Mesenchymal stem cell (in vitro differentiated cells and primary cell): ENCODE results near the gene PSMB2.

Source experiments
- DNase-seq: peaks from one replicate; pipeline ENCODE4 v3.0.0-alpha.2; 2013
- H2AFZ ChIP-seq: one replicate; pipeline ENCODE4 v1.6.1; 2013; ENCODE audit warnings: low read depth, mild to moderate bottlenecking, control low read depth, inconsistent platforms, low read length, moderate library complexity
- H2AK5ac ChIP-seq: 2 replicates; pipeline ENCODE4 v1.6.1; 2013; ENCODE audit warnings: low read length, moderate library complexity, mild to moderate bottlenecking, inconsistent platforms; ENCODE audit not compliant: severe bottlenecking
- H2BK120ac ChIP-seq: one replicate; pipeline ENCODE4 v1.6.1; 2013; ENCODE audit warnings: low read depth, mild to moderate bottlenecking, inconsistent platforms, low read length, moderate library complexity
- H2BK12ac ChIP-seq, 2 experiments: one replicate each; pipeline ENCODE4 v1.6.1; 2013; ENCODE audit warnings: inconsistent platforms in 2 of 2, low read length in 2 of 2, mild to moderate bottlenecking in 2 of 2, moderate library complexity in 2 of 2, control low read depth in 1 of 2
- H2BK15ac ChIP-seq: one replicate; pipeline ENCODE4 v1.6.1; 2013; ENCODE audit warnings: mild to moderate bottlenecking, low read depth, inconsistent platforms; ENCODE audit not compliant: poor library complexity, severe bottlenecking
- H2BK5ac ChIP-seq: 2 replicates; pipeline ENCODE4 v1.6.1; 2013; ENCODE audit warnings: low read depth, mild to moderate bottlenecking, low read length, control low read depth, inconsistent platforms; ENCODE audit not compliant: poor library complexity, severe bottlenecking
- H3K14ac ChIP-seq, 2 experiments: one replicate each; pipeline ENCODE4 v1.6.1; 2013; ENCODE audit warnings: inconsistent platforms in 2 of 2, low read length in 2 of 2, control low read depth in 1 of 2, mild to moderate bottlenecking in 1 of 2, moderate library complexity in 1 of 2
- H3K18ac ChIP-seq, 2 experiments: one replicate each; pipeline ENCODE4 v1.6.1; 2013; ENCODE audit warnings: inconsistent platforms in 2 of 2, low read length in 2 of 2, control low read depth in 1 of 2, low read depth in 1 of 2, mild to moderate bottlenecking in 1 of 2
- H3K23ac ChIP-seq, 2 experiments: one replicate each; pipeline ENCODE4 v1.6.1; 2013; ENCODE audit warnings: inconsistent platforms in 2 of 2, low read length in 2 of 2, mild to moderate bottlenecking in 2 of 2, moderate library complexity in 2 of 2, control low read depth in 1 of 2
- H3K27ac ChIP-seq: 2 replicates; pipeline ENCODE4 v1.5.1; 2013; ENCODE audit warnings: mild to moderate bottlenecking, moderate library complexity, low read length, control low read depth, inconsistent platforms; ENCODE audit not compliant: poor library complexity, severe bottlenecking
- H3K27me3 ChIP-seq, 2 experiments: 2 replicates each; pipeline versions ENCODE4 v1.6.1 to v1.7.0; 2013; ENCODE audit warnings: low read length in 2 of 2, mild to moderate bottlenecking in 2 of 2, moderate library complexity in 2 of 2, control low read depth in 1 of 2, inconsistent platforms in 1 of 2; ENCODE audit not compliant: control insufficient read depth in 1 of 2, insufficient read depth in 1 of 2
- H3K36me3 ChIP-seq, 2 experiments: 2 replicates each; pipeline versions ENCODE4 v1.6.1 to v1.7.0; 2013; ENCODE audit warnings: low read length in 2 of 2, control low read depth in 1 of 2, inconsistent platforms in 1 of 2, low read depth in 1 of 2, mild to moderate bottlenecking in 1 of 2; ENCODE audit not compliant: insufficient read depth in 2 of 2, control insufficient read depth in 1 of 2
- H3K4ac ChIP-seq, 2 experiments: one replicate each; pipeline ENCODE4 v1.6.1; 2013; ENCODE audit warnings: inconsistent platforms in 2 of 2, low read length in 2 of 2, mild to moderate bottlenecking in 2 of 2, moderate library complexity in 2 of 2, control low read depth in 1 of 2, low read depth in 1 of 2
- H3K4me1 ChIP-seq: 2 replicates; pipeline ENCODE4 v1.6.1; 2013; ENCODE audit warnings: low read depth, low read length, control low read depth; ENCODE audit not compliant: control insufficient read depth, insufficient read depth
- H3K4me2 ChIP-seq: 2 replicates; pipeline ENCODE4 v1.6.1; 2013; ENCODE audit warnings: low read length, mild to moderate bottlenecking, inconsistent platforms; ENCODE audit not compliant: poor library complexity, severe bottlenecking
- H3K4me3 ChIP-seq, 2 experiments: 2 replicates each; pipeline versions ENCODE4 v1.5.1 to v1.7.0; 2013; ENCODE audit warnings: low read length in 2 of 2, mild to moderate bottlenecking in 2 of 2, control low read depth in 1 of 2, low read depth in 1 of 2; ENCODE audit not compliant: insufficient read depth in 1 of 2
- H3K79me1 ChIP-seq: replicated peaks from 2 replicates; pipeline ENCODE4 v1.6.1; 2013; ENCODE audit warnings: mild to moderate bottlenecking, control low read depth, low read length, inconsistent platforms; ENCODE audit not compliant: poor library complexity, severe bottlenecking
- H3K9ac ChIP-seq: 2 replicates; pipeline ENCODE4 v1.7.0; 2013; ENCODE audit warnings: mild to moderate bottlenecking, low read length, moderate library complexity
- H3K9me3 ChIP-seq: 2 replicates; pipeline ENCODE4 v1.7.0; 2013; ENCODE audit warnings: mild to moderate bottlenecking, low read length; ENCODE audit not compliant: control insufficient read depth
- H4K8ac ChIP-seq: one replicate; pipeline ENCODE4 v1.6.1; 2013; ENCODE audit warnings: inconsistent platforms, mild to moderate bottlenecking, low read length, moderate library complexity
- H4K91ac ChIP-seq: one replicate; pipeline ENCODE4 v1.6.1; 2013; ENCODE audit warnings: mild to moderate bottlenecking, low read length, inconsistent platforms
- WGBS: methylation state at CpG from one replicate; pipeline ENCODE4 v1.1.7; 2013; ENCODE audit warnings: mixed read lengths; 5-methylcytosine and 5-hydroxymethylcytosine counted together

PSMB2 gene

DNA sequence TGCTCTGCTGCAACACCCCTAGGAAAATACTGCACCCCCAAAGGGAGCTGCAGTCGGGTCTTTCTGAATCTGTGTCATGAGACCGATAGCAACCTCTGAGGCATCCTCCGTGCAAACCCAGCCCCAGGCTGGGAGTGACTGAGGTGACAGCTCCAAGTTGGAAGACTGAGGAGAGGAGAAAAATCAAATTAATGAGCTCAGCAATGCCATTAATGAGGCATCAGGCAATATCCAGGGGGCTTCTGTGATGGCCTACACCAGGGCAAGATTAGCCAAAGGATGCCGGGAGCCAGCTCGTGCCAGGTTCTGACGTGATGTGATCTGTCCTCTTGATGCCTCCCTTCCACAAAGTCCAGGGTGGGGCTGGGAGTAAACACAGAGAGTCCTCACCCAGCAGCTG lies 30.8 kb upstream of the PSMB2 start:
- H3K4ac ChIP-seq = no peak overlapping the region
- H3K23ac ChIP-seq = no peak overlapping the region
- H3K18ac ChIP-seq = no peak overlapping the region
- no peak overlapping the region for H3K27ac ChIP-seq
- no peak overlapping the region for H3K9ac ChIP-seq
- WGBS = 88% methylated on average over 6 of the region's 6 CpGs
- no peak overlapping the region for H4K91ac ChIP-seq
- no peaks in the 10 kb centered on the region for H3K36me3 ChIP-seq
- no peaks in the 10 kb centered on the region for H3K9me3 ChIP-seq
- H3K4me1 ChIP-seq = no peaks in the 10 kb centered on the region
- H3K14ac ChIP-seq = no peak overlapping the region
- no peak overlapping the region for H2AFZ ChIP-seq
- no peak overlapping the region for H2BK15ac ChIP-seq
- no peak overlapping the region for H4K8ac ChIP-seq
- no peak overlapping the region for H2AK5ac ChIP-seq
- no peak overlapping the region for H2BK5ac ChIP-seq
- no peak for DNase-seq
- no peaks in the 10 kb centered on the region for H3K79me1 ChIP-seq
- H2BK12ac ChIP-seq = no peak overlapping the region
- H3K4me3 ChIP-seq = no peak overlapping the region
- no peak overlapping the region for H2BK120ac ChIP-seq
- H3K4me2 ChIP-seq = no peak overlapping the region
- H3K27me3 ChIP-seq = peaks cover 25 to 44% of the 10 kb centered on the region in 2 experiments

DNA sequence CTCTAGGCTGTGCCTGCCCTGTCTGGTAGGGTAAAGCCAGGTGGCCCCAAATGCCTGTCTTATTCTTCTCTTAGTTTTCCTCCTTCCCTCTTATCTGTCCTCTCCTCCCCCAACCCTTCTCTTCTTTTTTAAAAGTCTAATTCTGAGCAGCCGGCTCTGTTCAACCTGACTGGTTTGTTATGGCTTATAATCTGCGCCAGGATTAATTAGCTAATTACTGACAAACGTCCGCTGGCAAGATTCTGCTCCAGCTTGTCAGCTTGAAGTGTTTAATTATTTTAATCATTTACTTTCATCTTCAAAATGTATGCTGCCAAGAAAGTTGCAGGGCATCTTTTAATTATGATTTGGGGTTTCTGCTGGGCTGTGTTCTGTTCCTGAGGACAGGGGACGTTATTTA lies 27.2 kb upstream of the PSMB2 start:
- no peak overlapping the region for H4K91ac ChIP-seq
- no peak overlapping the region for H3K4me3 ChIP-seq
- H2AFZ ChIP-seq = no peak overlapping the region
- no peak overlapping the region for H3K23ac ChIP-seq
- H3K18ac ChIP-seq = no peak overlapping the region
- H3K9me3 ChIP-seq = no peaks in the 10 kb centered on the region
- 95% methylated on average over 2 of the region's 5 CpGs for WGBS
- H3K4me1 ChIP-seq = no peaks in the 10 kb centered on the region
- H3K9ac ChIP-seq = no peak overlapping the region
- no peak overlapping the region for H4K8ac ChIP-seq
- no peak overlapping the region for H2BK12ac ChIP-seq
- H3K36me3 ChIP-seq = no peaks in the 10 kb centered on the region
- H3K4ac ChIP-seq = no peak overlapping the region
- no peak overlapping the region for H3K27ac ChIP-seq
- H2AK5ac ChIP-seq = no peak overlapping the region
- no peak for DNase-seq
- H3K27me3 ChIP-seq = peaks cover 37 to 53% of the 10 kb centered on the region in 2 experiments
- H3K79me1 ChIP-seq = no peaks in the 10 kb centered on the region
- no peak overlapping the region for H2BK15ac ChIP-seq
- no peak overlapping the region for H3K14ac ChIP-seq
- no peak overlapping the region for H3K4me2 ChIP-seq
- no peak overlapping the region for H2BK120ac ChIP-seq
- no peak overlapping the region for H2BK5ac ChIP-seq

GRCh38 chr1:35666916-35667315 lies 25.6 kb upstream of the PSMB2 start:
- Histone ChIP-seq H3K4me3 (no peak overlapping the region), H3K4me2 (no peak overlapping the region), H2BK15ac (no peak overlapping the region), H3K18ac (no peak overlapping the region), H2AFZ (no peak overlapping the region), H3K4me1 (no peaks in the 10 kb centered on the region), H3K9ac (no peak overlapping the region), H3K79me1 (no peaks in the 10 kb centered on the region), H4K91ac (no peak overlapping the region), H2BK5ac (no peak overlapping the region), H2BK120ac (no peak overlapping the region), H3K27ac (no peak overlapping the region), H3K9me3 (no peaks in the 10 kb centered on the region), H3K27me3 (peaks cover 29 to 42% of the 10 kb centered on the region in 2 experiments), H4K8ac (no peak overlapping the region), H3K23ac (no peak overlapping the region), H2BK12ac (no peak overlapping the region), H3K36me3 (no peaks in the 10 kb centered on the region), H3K14ac (no peak overlapping the region), H2AK5ac (no peak overlapping the region), H3K4ac (no peak overlapping the region)
- no peak for DNase-seq
- 36% methylated on average over 1 of the region's 1 CpG for WGBS

DNA sequence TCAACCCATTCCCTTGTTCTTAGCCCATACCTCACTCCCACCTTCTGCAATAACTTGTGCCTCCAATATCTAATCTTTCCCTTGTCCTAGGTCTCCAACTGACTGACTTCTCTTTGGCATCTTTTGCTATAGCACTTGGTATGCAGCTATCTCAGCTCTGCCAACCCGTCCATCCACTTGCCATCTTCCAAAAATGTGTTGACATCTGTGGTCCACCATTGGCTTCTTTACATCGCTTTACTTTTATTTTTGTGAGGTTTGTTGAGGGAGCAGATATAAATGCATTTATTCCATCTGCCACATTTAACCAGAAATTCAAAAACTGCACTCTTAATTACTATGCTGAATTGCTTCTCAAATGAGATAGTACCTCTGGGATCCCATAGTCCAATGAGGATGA lies 24.9 kb upstream of the PSMB2 start:
- Histone ChIP-seq H2AK5ac (no peak overlapping the region), H3K4ac (no peak overlapping the region), H3K79me1 (no peaks in the 10 kb centered on the region), H3K36me3 (no peaks in the 10 kb centered on the region), H3K9ac (no peak overlapping the region), H3K27me3 (peaks cover 28 to 38% of the 10 kb centered on the region in 2 experiments), H3K23ac (no peak overlapping the region), H3K4me2 (no peak overlapping the region), H2BK15ac (no peak overlapping the region), H3K9me3 (no peaks in the 10 kb centered on the region), H2AFZ (no peak overlapping the region), H3K27ac (no peak overlapping the region), H3K18ac (no peak overlapping the region), H4K8ac (no peak overlapping the region), H2BK5ac (no peak overlapping the region), H2BK12ac (no peak overlapping the region), H3K14ac (no peak overlapping the region), H3K4me1 (no peaks in the 10 kb centered on the region), H3K4me3 (no peak overlapping the region), H2BK120ac (no peak overlapping the region), H4K91ac (no peak overlapping the region)
- DNase-seq = no peak
- WGBS = 25% methylated on average over 1 of the region's 2 CpGs
